Measurements from ENCODE around the gene MYRF.

DNA sequence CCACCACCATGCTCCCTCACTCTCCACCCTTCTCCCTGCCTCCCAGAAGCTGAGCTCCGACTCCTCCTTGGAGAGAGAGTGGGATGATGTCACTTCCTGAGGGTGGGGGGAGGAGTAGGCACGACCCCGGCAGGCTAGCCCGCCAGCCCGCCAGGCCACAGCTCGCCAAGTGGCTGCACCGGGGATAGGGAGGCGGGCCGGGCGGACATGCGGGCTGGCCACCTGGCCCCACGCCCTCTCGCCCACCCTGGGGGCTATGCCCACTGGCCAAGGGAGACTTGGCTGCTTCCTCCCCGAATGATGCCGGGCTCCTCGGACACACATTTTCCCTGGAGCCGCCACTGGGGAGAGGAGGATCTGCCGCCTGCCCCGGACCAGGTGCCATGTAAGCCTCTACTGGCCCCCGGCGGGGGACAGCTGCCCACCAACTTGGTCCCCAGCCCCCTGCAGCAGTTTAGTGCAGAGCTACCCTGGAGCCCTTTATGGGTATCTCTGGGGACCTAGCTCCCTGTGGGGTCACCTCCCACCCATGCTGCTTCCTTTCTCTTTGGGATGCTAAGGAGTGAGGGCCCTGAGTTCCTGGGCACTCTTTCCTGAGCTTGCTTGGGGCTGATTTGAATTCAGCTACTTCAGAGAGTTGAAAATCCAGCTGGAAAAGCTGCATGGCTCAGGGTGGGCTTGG lies 33.7 kb upstream of the MYRF start:
- TF ChIP-seq POLR2A (IDR thresholded peaks at IDR 0.05): no peak
- TF ChIP-seq, protein P1, sequence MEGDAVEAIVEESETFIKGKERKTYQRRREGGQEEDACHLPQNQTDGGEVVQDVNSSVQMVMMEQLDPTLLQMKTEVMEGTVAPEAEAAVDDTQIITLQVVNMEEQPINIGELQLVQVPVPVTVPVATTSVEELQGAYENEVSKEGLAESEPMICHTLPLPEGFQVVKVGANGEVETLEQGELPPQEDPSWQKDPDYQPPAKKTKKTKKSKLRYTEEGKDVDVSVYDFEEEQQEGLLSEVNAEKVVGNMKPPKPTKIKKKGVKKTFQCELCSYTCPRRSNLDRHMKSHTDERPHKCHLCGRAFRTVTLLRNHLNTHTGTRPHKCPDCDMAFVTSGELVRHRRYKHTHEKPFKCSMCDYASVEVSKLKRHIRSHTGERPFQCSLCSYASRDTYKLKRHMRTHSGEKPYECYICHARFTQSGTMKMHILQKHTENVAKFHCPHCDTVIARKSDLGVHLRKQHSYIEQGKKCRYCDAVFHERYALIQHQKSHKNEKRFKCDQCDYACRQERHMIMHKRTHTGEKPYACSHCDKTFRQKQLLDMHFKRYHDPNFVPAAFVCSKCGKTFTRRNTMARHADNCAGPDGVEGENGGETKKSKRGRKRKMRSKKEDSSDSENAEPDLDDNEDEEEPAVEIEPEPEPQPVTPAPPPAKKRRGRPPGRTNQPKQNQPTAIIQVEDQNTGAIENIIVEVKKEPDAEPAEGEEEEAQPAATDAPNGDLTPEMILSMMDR (IDR thresholded peaks at IDR 0.05): no peak

All from heart left ventricle (tissue), 13 donors.